HL-60/S4 treated with phorbol 12-myristate 13-acetate at 8.2 ng/mL for 4 days and 3 days (cell line): ENCODE measurements around the gene SEPTIN1.
"Not testable (repeated sequence)": the region's sequence is repeated elsewhere in the genome, so short reads cannot be mapped to it uniquely, and the experiment has no call there.

Experiments used
- in situ Hi-C: fragments of 300-500 bp; cut with MboI; formaldehyde crosslinking; loops from 2 replicates; pipeline ENCODE4 v1.15.0; 2022; ENCODE audit warnings: low sequenced_read_pairs

Gene SEPTIN1

GRCh38 chr16:30346286-30346685 is 36.1 kb downstream of the SEPTIN1 start:
- in situ Hi-C loops: no loop called here

GRCh38 chr16:30343491-30343820 is 38.9 kb downstream of the SEPTIN1 start:
- in situ Hi-C loops: not testable (repeated sequence)

GRCh38 chr16:30342751-30343490 is 39.4 kb downstream of the SEPTIN1 start:
- in situ Hi-C loops: no loop called here

GRCh38 chr16:30341971-30342370 is 40.4 kb downstream of the SEPTIN1 start:
- in situ Hi-C loops: not testable (repeated sequence)

GRCh38 chr16:30340621-30341020 is 41.7 kb downstream of the SEPTIN1 start:
- in situ Hi-C loops: no loop called here

- in situ Hi-C loops: not testable (repeated sequence)
Measured at GRCh38 chr16:30338715-30339114, 43.6 kb downstream of the SEPTIN1 start.

GRCh38 chr16:30337964-30338357 is 44.4 kb downstream of the SEPTIN1 start:
- in situ Hi-C loops: not testable (repeated sequence)

GRCh38 chr16:30335598-30336474 is 46.5 kb downstream of the SEPTIN1 start:
- in situ Hi-C loops: no loop called here

- in situ Hi-C loops: not testable (repeated sequence)
Measured at GRCh38 chr16:30335028-30335597, 47.2 kb downstream of the SEPTIN1 start.

GRCh38 chr16:30334473-30334989 is 47.8 kb downstream of the SEPTIN1 start:
- in situ Hi-C loops: not testable (repeated sequence)
